H1 (cell line): Measurements from ENCODE around the gene LPCAT1. TPM values are rescaled to one million over a fixed set of nuclear protein-coding genes. Genes with fewer than 3 reads are reported as not detected.

ENCODE experiments used
- ASH2L ChIP-seq: fragments of 200-600, 300-600 bp; sonication (generic); IDR thresholded peaks from one replicate; pipeline ENCODE4 v1.7.1; 2017; ENCODE audit warnings: low read length
- CHD2 ChIP-seq: IDR thresholded peaks from 2 replicates; pipeline ENCODE4 v1.6.1; 2012; ENCODE audit warnings: low read length, improper control_type of control experiment
- CHD7 ChIP-seq: fragments of 300-600 bp; sonication (generic); IDR thresholded peaks from 2 replicates; pipeline ENCODE4 v1.7.1; 2012; ENCODE audit warnings: low read length, moderate library complexity, mild to moderate bottlenecking, inconsistent platforms; ENCODE audit not compliant: insufficient replicate concordance
- HDAC2 ChIP-seq, 2 experiments: fragments of 300-600 bp in 1 of 2; sonication (generic) in 1 of 2; IDR thresholded peaks; 2 replicates each; pipeline ENCODE4 v1.6.1; 2011 to 2012; ENCODE audit warnings: low read depth in 2 of 2, low read length in 2 of 2, mild to moderate bottlenecking in 2 of 2, moderate library complexity in 2 of 2, borderline replicate concordance in 1 of 2, inconsistent platforms in 1 of 2
- JUND ChIP-seq: IDR thresholded peaks from 2 replicates; pipeline ENCODE4 v1.6.1; 2011; ENCODE audit warnings: mild to moderate bottlenecking, improper control_type of control experiment, low read length
- MAX ChIP-seq: IDR thresholded peaks from 2 replicates; pipeline ENCODE4 v1.6.1; 2012; ENCODE audit warnings: inconsistent platforms
- RBBP5 ChIP-seq: IDR thresholded peaks from 2 replicates; pipeline ENCODE4 v1.7.1; 2012; ENCODE audit warnings: low read depth, mild to moderate bottlenecking, inconsistent platforms, low read length, moderate library complexity, borderline replicate concordance
- TCF12 ChIP-seq: IDR thresholded peaks from 2 replicates; pipeline ENCODE4 v1.6.1; 2011; ENCODE audit warnings: low read depth, mild to moderate bottlenecking, low read length
- polyA plus RNA-seq, 7 experiments: library from polyadenylated mRNA; depleted of rRNA in 3 of 7; stranded (reverse) in 5 of 7; unstranded in 2 of 7; fragments of >200 nt in 5 of 7; fragments of 200-250 nt in 2 of 7; gene quantifications; 1 replicate in 5 of 7; 2 replicates in 1 of 7; 4 replicates in 1 of 7; pipeline versions ENCODE4 v1.2.1 to v1.2.3, GENCODE V29; 2011 to 2013; ENCODE audit warnings: missing spikeins in 2 of 7, mixed read lengths in 2 of 7
- total RNA-seq: library from RNA; stranded (reverse); fragmentation: NEBNext Ultra II Directional; extraction: Animal tissue kit (Norgen Biotek cat#: 25700); gene quantifications from 2 replicates; pipeline ENCODE4 v1.2.1, GENCODE V29; 2021

Gene LPCAT1
- total and polyA plus RNA-seq, 2 of the 8 experiments (the other 6 are each of a cell fraction or from before 2014, with no cell fraction given), result 107 to 260 TPM

- no peak for TF ChIP-seq CHD7
- no peak for TF ChIP-seq ASH2L
- TF ChIP-seq JUND, result no peak
- TF ChIP-seq CHD2, result no peak
- no peak for TF ChIP-seq HDAC2 (IDR thresholded peaks at IDR 0.05; ENCODE audit: borderline replicate concordance in 1 of 2, low read depth in 2 of 2, low read length in 2 of 2)
- TF ChIP-seq RBBP5, result no peak
- no peak for TF ChIP-seq TCF12
- no peak for TF ChIP-seq MAX
These were observed 77.0 kb downstream of the LPCAT1 start (continued) for GRCh38 chr5:1446602-1447343.
